MCF 10A (cell line): Measurements from ENCODE around the gene LRRK1. TPM values are rescaled to one million over a fixed set of nuclear protein-coding genes. Genes with fewer than 3 reads are reported as not detected.
A peak's percentile ranks its signal among the peaks of the same experiment; 100 is the strongest.

ENCODE experiments used
- BruUV-seq: library from RNA; stranded (reverse); fragments of 400-500 nt; replicated peaks from 2 replicates; lab custom pipeline; 2021; lab: Mats Ljungman, UMichigan
- CTCF ChIA-PET: fragments of 300-600 bp; sonication (Branson Sonifier 250); formaldehyde crosslinking; extraction: SDS; loops from one replicate; lab custom pipeline; 2021; ENCODE audit warnings: antibody characterized with exemption, inconsistent platforms; lab: Yijun Ruan, JAX
- POLR2A ChIA-PET: fragments of 300-600, 350-650 bp; sonication (Branson Sonifier 250); formaldehyde crosslinking; extraction: SDS; loops from one replicate; lab custom pipeline; 2020; ENCODE audit warnings: antibody characterized with exemption, inconsistent platforms; lab: Yijun Ruan, JAX
- DNase-seq: peaks from one replicate; pipeline ENCODE4 v3.0.0-alpha.2; 2018; ENCODE audit not compliant: unreplicated experiment
- H3K27ac Mint-ChIP-seq: one replicate; pipeline ENCODE4 v1.8.0; 2022; ENCODE audit warnings: mild to moderate bottlenecking, low read depth, mixed read lengths; ENCODE audit not compliant: unreplicated experiment
- H3K27me3 Mint-ChIP-seq: one replicate; pipeline ENCODE4 v1.8.0; 2022; ENCODE audit warnings: mixed read lengths; ENCODE audit not compliant: insufficient read depth, unreplicated experiment
- H3K36me3 Mint-ChIP-seq: one replicate; pipeline ENCODE4 v1.8.0; 2022; ENCODE audit warnings: mild to moderate bottlenecking, moderate library complexity, mixed read lengths; ENCODE audit not compliant: insufficient read depth, unreplicated experiment
- H3K4me1 Mint-ChIP-seq: one replicate; pipeline ENCODE4 v1.8.0; 2022; ENCODE audit warnings: mixed read lengths; ENCODE audit not compliant: insufficient read depth, unreplicated experiment
- H3K4me3 Mint-ChIP-seq: one replicate; pipeline ENCODE4 v1.8.0; 2022; ENCODE audit warnings: mild to moderate bottlenecking, moderate library complexity, mixed read lengths; ENCODE audit not compliant: unreplicated experiment
- H3K9me3 Mint-ChIP-seq: one replicate; pipeline ENCODE4 v1.8.0; 2022; ENCODE audit warnings: mixed read lengths; ENCODE audit not compliant: unreplicated experiment
- CTCF ChIP-seq: fragments of 200-600 bp; IDR thresholded peaks from one replicate; pipeline ENCODE4 v1.8.0; 2022; ENCODE audit warnings: antibody characterized with exemption, mild to moderate bottlenecking; ENCODE audit not compliant: unreplicated experiment
- intact Hi-C: fragments of 100-400 bp; cut with micrococcal nuclease; formaldehyde crosslinking; loops from 2 replicates; pipeline ENCODE4 v1.14.1; 2022
- total RNA-seq: library from RNA; stranded (reverse); gene quantifications from 2 replicates; pipeline ENCODE4 v1.2.3, GENCODE V29; 2022

Gene LRRK1
- total RNA-seq, 1 experiment from 2014 or later = 15.4 TPM

GRCh38 chr15:101004500-101004899, 85.3 kb downstream of the LRRK1 start:
- DNase-seq = no peak
- H3K27ac Mint-ChIP-seq = no peak overlapping the region
- no peaks in the 10 kb centered on the region for H3K27me3 Mint-ChIP-seq
- no peak for TF ChIP-seq CTCF
- intact Hi-C loops = no loop called here
- peaks cover 11% of the 10 kb centered on the region for H3K4me1 Mint-ChIP-seq
- POLR2A ChIA-PET = no interaction called here
- no peaks in the 10 kb centered on the region for H3K36me3 Mint-ChIP-seq
- no TSS peak for BruUV-seq
- CTCF ChIA-PET = interaction anchor here (0.6 to 2.6 kb wide), 8 partner anchors 11 to 1253 kb away, joined by 3 to 20 read pairs (median 4); no protein-coding TSS in a partner anchor
- peaks cover 7% of the 10 kb centered on the region for H3K9me3 Mint-ChIP-seq
- H3K4me3 Mint-ChIP-seq = no peak overlapping the region

- DNase-seq = no peak
- intact Hi-C loops = loop anchor here (5.0 kb wide), 1 partner anchor 653 kb away; no protein-coding TSS in a partner anchor
- H3K4me3 Mint-ChIP-seq = no peak overlapping the region
- no peak for TF ChIP-seq CTCF
- H3K36me3 Mint-ChIP-seq = peaks cover 5% of the 10 kb centered on the region
- ChIA-PET POLR2A (no interaction called here), CTCF (interaction anchor here (1.1 to 5.1 kb wide), 6 partner anchors 11 to 374 kb away, joined by 3 to 98 read pairs (median 6); partner anchors contain the start of gene LRRK1)
- H3K27me3 Mint-ChIP-seq = no peaks in the 10 kb centered on the region
- no TSS peak for BruUV-seq
- peaks cover 7% of the 10 kb centered on the region for H3K9me3 Mint-ChIP-seq
- no peak overlapping the region for H3K27ac Mint-ChIP-seq
- H3K4me1 Mint-ChIP-seq = peaks cover 11% of the 10 kb centered on the region
Observed at GRCh38 chr15:101004986-101005747, 86.0 kb downstream of the LRRK1 start.

- no peak overlapping the region for H3K4me3 Mint-ChIP-seq
- peak; percentile 89 for DNase-seq
- intact Hi-C loops = loop anchor here (1.0 to 5.0 kb wide), 4 partner anchors 89 to 655 kb away; no protein-coding TSS in a partner anchor
- peaks cover 7% of the 10 kb centered on the region for H3K9me3 Mint-ChIP-seq
- peak; percentile 89 for TF ChIP-seq CTCF
- ChIA-PET CTCF (interaction anchor here (0.5 to 5.1 kb wide), 50 partner anchors 9 to 653 kb away, joined by 3 to 98 read pairs (median 4); partner anchors contain the start of gene LRRK1), POLR2A (interaction anchor here (0.9 to 3.5 kb wide), 2 partner anchors 89 to 382 kb away, joined by 3 to 21 read pairs; partner anchors contain the start of gene LRRK1)
- H3K27ac Mint-ChIP-seq = no peak overlapping the region
- H3K36me3 Mint-ChIP-seq = peaks cover 14% of the 10 kb centered on the region
- no TSS peak for BruUV-seq
- H3K27me3 Mint-ChIP-seq = no peaks in the 10 kb centered on the region
- H3K4me1 Mint-ChIP-seq = peaks cover 11% of the 10 kb centered on the region
Observed at GRCh38 chr15:101006931-101007691, 88.0 kb downstream of the LRRK1 start.
